H1 (cell line): Measurements from ENCODE around the gene PDF. TPM values are rescaled to one million over a fixed set of nuclear protein-coding genes. Genes with fewer than 3 reads are reported as not detected.

Experiments
- CTCF ChIA-PET: fragments of 300-600 bp; sonication (Branson Sonifier 250); formaldehyde crosslinking; loops from one replicate; lab custom pipeline; 2021; ENCODE audit not compliant: partially characterized antibody; lab: Charles Lee
- POLR2A ChIA-PET: fragments of 300-600 bp; sonication (Branson Sonifier 250); formaldehyde crosslinking; loops from one replicate; lab custom pipeline; 2021; ENCODE audit warnings: inconsistent platforms; ENCODE audit not compliant: partially characterized antibody; lab: Charles Lee
- DNase-seq, 2 experiments: peaks; one replicate each; pipeline versions ENCODE4 v3.0.0 to v3.0.0-alpha.2; 2010 to 2022; ENCODE audit warnings: low spot score in 2 of 2, low read depth in 1 of 2, mixed read lengths in 1 of 2
- FAIRE-seq: peaks from 2 replicates; lab custom pipeline; 2011; peaks lifted over from hg19 to GRCh38; lab: Jason Lieb, UNC
- H2AFZ ChIP-seq: 2 replicates; pipeline ENCODE4 v1.8.1; 2012; ENCODE audit warnings: low read length, inconsistent platforms
- H2AK5ac ChIP-seq: 2 replicates; pipeline ENCODE4 v1.6.1; 2013; ENCODE audit warnings: low read depth, low read length
- H2BK120ac ChIP-seq: replicated peaks from 2 replicates; pipeline ENCODE3; 2013; ENCODE audit warnings: low read depth, low read length, inconsistent platforms
- H2BK12ac ChIP-seq: 2 replicates; pipeline ENCODE4 v1.6.1; 2013; ENCODE audit warnings: low read depth, low read length
- H2BK15ac ChIP-seq: 2 replicates; pipeline ENCODE4 v1.6.1; 2013; ENCODE audit warnings: low read length
- H2BK20ac ChIP-seq: 2 replicates; pipeline ENCODE4 v1.6.1; 2013; ENCODE audit warnings: low read length
- H2BK5ac ChIP-seq: 2 replicates; pipeline ENCODE4 v1.6.1; 2013; ENCODE audit warnings: low read depth, low read length
- H3K14ac ChIP-seq: 2 replicates; pipeline ENCODE4 v1.6.1; 2013; ENCODE audit warnings: inconsistent platforms; ENCODE audit not compliant: insufficient read length
- H3K18ac ChIP-seq: 2 replicates; pipeline ENCODE4 v1.6.1; 2013; ENCODE audit warnings: low read length; ENCODE audit errors: extremely low read depth
- H3K23ac ChIP-seq: 2 replicates; pipeline ENCODE4 v1.6.1; 2013; ENCODE audit warnings: inconsistent platforms; ENCODE audit not compliant: insufficient read length
- H3K23me2 ChIP-seq: 2 replicates; pipeline ENCODE4 v1.6.1; 2013; ENCODE audit warnings: low read depth, low read length
- H3K27ac ChIP-seq: 2 replicates; pipeline ENCODE4 v1.6.1; 2011; ENCODE audit warnings: low read depth, low read length, inconsistent platforms
- H3K27me3 ChIP-seq, 4 experiments: replicated peaks in 1 of 4; 1 replicate in 1 of 4; 2 replicates in 3 of 4; pipeline versions ENCODE4 v1.6.1 to v1.8.1; 2011 to 2013; ENCODE audit warnings: low read length in 3 of 4, mild to moderate bottlenecking in 3 of 4, inconsistent platforms in 2 of 4, mixed read lengths in 2 of 4, moderate library complexity in 1 of 4; ENCODE audit not compliant: control insufficient read depth in 3 of 4, insufficient read depth in 3 of 4; ENCODE audit errors: extremely low read depth in 1 of 4
- H3K36me3 ChIP-seq, 4 experiments: 2 replicates each; pipeline versions ENCODE4 v1.6.1 to v1.8.1; 2011 to 2013; ENCODE audit warnings: mild to moderate bottlenecking in 4 of 4, low read length in 3 of 4, moderate library complexity in 2 of 4, control low read depth in 1 of 4, inconsistent platforms in 1 of 4; ENCODE audit not compliant: insufficient read depth in 4 of 4, control insufficient read depth in 2 of 4
- H3K4ac ChIP-seq: replicated peaks from 2 replicates; pipeline ENCODE3; 2013; ENCODE audit warnings: low read length, low read depth, mixed read lengths, inconsistent platforms; ENCODE audit not compliant: insufficient read length
- H3K4me1 ChIP-seq, 4 experiments: replicated peaks in 1 of 4; 1 replicate in 1 of 4; 2 replicates in 3 of 4; pipeline versions ENCODE4 v1.6.1 to v1.8.1; 2011 to 2013; ENCODE audit warnings: low read length in 3 of 4, inconsistent platforms in 2 of 4, mixed read lengths in 1 of 4; ENCODE audit not compliant: insufficient read depth in 4 of 4, control insufficient read depth in 3 of 4
- H3K4me2 ChIP-seq, 2 experiments: 2 replicates each; pipeline versions ENCODE4 v1.6.1 to v1.8.1; 2011 to 2013; ENCODE audit warnings: low read depth in 2 of 2, low read length in 2 of 2, control low read depth in 1 of 2, inconsistent platforms in 1 of 2, mild to moderate bottlenecking in 1 of 2; ENCODE audit not compliant: insufficient read depth in 1 of 2
- H3K4me3 ChIP-seq, 4 experiments: fragments of 200-600, 300-600 bp in 1 of 4; sonication (generic), shearing (Covaris generic), sonication (Bioruptor Twin) in 1 of 4; 2 replicates each; pipeline versions ENCODE4 v1.5.1 to v1.8.1; 2011 to 2016; ENCODE audit warnings: low read length in 4 of 4, low read depth in 3 of 4, control low read depth in 2 of 4, inconsistent platforms in 2 of 4, mild to moderate bottlenecking in 2 of 4, mixed read lengths in 1 of 4, moderate library complexity in 1 of 4; ENCODE audit not compliant: insufficient read depth in 2 of 4; ENCODE audit errors: extremely low read depth in 1 of 4
- H3K56ac ChIP-seq: replicated peaks from 2 replicates; pipeline ENCODE3; 2013; ENCODE audit warnings: low read depth, mild to moderate bottlenecking, mixed read lengths, low read length, inconsistent platforms; ENCODE audit not compliant: insufficient read length
- H3K79me1 ChIP-seq: 2 replicates; pipeline ENCODE4 v1.6.1; 2013; ENCODE audit warnings: low read depth, low read length, control low read depth
- H3K79me2 ChIP-seq, 2 experiments: 2 replicates each; pipeline versions ENCODE4 v1.6.1 to v1.8.1; 2012 to 2013; ENCODE audit warnings: low read length in 2 of 2, mild to moderate bottlenecking in 2 of 2, inconsistent platforms in 1 of 2; ENCODE audit not compliant: insufficient read depth in 2 of 2, control insufficient read depth in 1 of 2
- H3K9ac ChIP-seq, 4 experiments: replicated peaks in 1 of 4; 1 replicate in 1 of 4; 2 replicates in 3 of 4; pipeline versions ENCODE4 v1.6.1 to v1.8.1; 2011 to 2013; ENCODE audit warnings: low read depth in 3 of 4, low read length in 3 of 4, control low read depth in 2 of 4, mild to moderate bottlenecking in 2 of 4, moderate library complexity in 2 of 4, inconsistent platforms in 1 of 4; ENCODE audit errors: extremely low read depth in 1 of 4
- H3K9me3 ChIP-seq, 2 experiments: 2 replicates each; pipeline versions ENCODE4 v1.6.1 to v1.8.1; 2012 to 2013; ENCODE audit warnings: mild to moderate bottlenecking in 2 of 2, moderate library complexity in 2 of 2, control low read depth in 1 of 2, inconsistent platforms in 1 of 2, low read depth in 1 of 2, low read length in 1 of 2, mixed read lengths in 1 of 2; ENCODE audit not compliant: insufficient read depth in 2 of 2
- H4K20me1 ChIP-seq, 2 experiments: replicated peaks in 1 of 2; 2 replicates each; pipeline versions ENCODE3 to v1.8.1; 2011 to 2013; ENCODE audit warnings: inconsistent platforms in 2 of 2, low read length in 2 of 2, mild to moderate bottlenecking in 1 of 2; ENCODE audit not compliant: insufficient read depth in 2 of 2, control insufficient read depth in 1 of 2
- H4K5ac ChIP-seq: 2 replicates; pipeline ENCODE4 v1.6.1; 2013; ENCODE audit warnings: low read length, low read depth, mixed read lengths, inconsistent platforms; ENCODE audit not compliant: insufficient read length
- H4K8ac ChIP-seq: 2 replicates; pipeline ENCODE4 v1.8.0; 2013; ENCODE audit warnings: mild to moderate bottlenecking, moderate library complexity, low read length, inconsistent platforms; ENCODE audit not compliant: insufficient read depth; ENCODE audit errors: extremely low read depth
- H4K91ac ChIP-seq: replicated peaks from 2 replicates; pipeline ENCODE3; 2013; ENCODE audit warnings: low read length, mixed read lengths, inconsistent platforms; ENCODE audit not compliant: insufficient read length
- EP300 ChIP-seq, 2 experiments: IDR thresholded peaks; 1 replicate in 1 of 2; 2 replicates in 1 of 2; pipeline ENCODE4 v1.6.1; 2011 to 2012; ENCODE audit warnings: low read depth in 2 of 2, low read length in 2 of 2, mild to moderate bottlenecking in 2 of 2, borderline replicate concordance in 1 of 2, inconsistent platforms in 1 of 2, moderate library complexity in 1 of 2
- GTF2F1 ChIP-seq: IDR thresholded peaks from 2 replicates; pipeline ENCODE4 v1.6.1; 2012; ENCODE audit warnings: low read depth, low read length, improper control_type of control experiment, borderline replicate concordance
- KDM1A ChIP-seq: fragments of 200-600, 300-600 bp; sonication (generic); IDR thresholded peaks from 2 replicates; pipeline ENCODE4 v1.7.1; 2016; ENCODE audit warnings: mild to moderate bottlenecking, low read length, borderline replicate concordance
- PHF8 ChIP-seq: fragments of 200-600 bp; sonication (generic); conservative IDR thresholded peaks from 2 replicates; pipeline ENCODE4 v1.7.1; 2012; ENCODE audit warnings: low read depth, mild to moderate bottlenecking, inconsistent platforms, low read length, moderate library complexity
- WGBS, 2 experiments: shearing (Covaris generic) in 1 of 2; methylation state at CpG; one replicate each; pipeline versions ENCODE4 v1.1.6 to v1.1.7; 2013 to 2015; ENCODE audit warnings: low lambda C conversion rate in 2 of 2, mixed read lengths in 2 of 2, inconsistent platforms in 1 of 2, low coverage in 1 of 2, missing lambda C conversion rate in 1 of 2; ENCODE audit not compliant: insufficient replicate concordance in 2 of 2, insufficient coverage in 1 of 2, insufficient read length in 1 of 2; ENCODE audit errors: extremely low coverage in 1 of 2, missing lambda C conversion rate in 1 of 2; 5-methylcytosine and 5-hydroxymethylcytosine counted together
- polyA plus RNA-seq, 7 experiments: library from polyadenylated mRNA; depleted of rRNA in 3 of 7; stranded (reverse) in 5 of 7; unstranded in 2 of 7; fragments of >200 nt in 5 of 7; fragments of 200-250 nt in 2 of 7; gene quantifications; 1 replicate in 5 of 7; 2 replicates in 1 of 7; 4 replicates in 1 of 7; pipeline versions ENCODE4 v1.2.1 to v1.2.3, GENCODE V29; 2011 to 2013; ENCODE audit warnings: missing spikeins in 2 of 7, mixed read lengths in 2 of 7
- total RNA-seq: library from RNA; stranded (reverse); fragmentation: NEBNext Ultra II Directional; extraction: Animal tissue kit (Norgen Biotek cat#: 25700); gene quantifications from 2 replicates; pipeline ENCODE4 v1.2.1, GENCODE V29; 2021

PDF gene
- total and polyA plus RNA-seq, 2 of the 8 experiments (the other 6 are each of a cell fraction or from before 2014, with no cell fraction given): 17.7 to 23.9 TPM

GRCh38 chr16:69283851-69284250 lies 46.5 kb downstream of the PDF start:
- CTCF ChIA-PET: interaction anchor here (0.8 to 1.0 kb wide), 3 partner anchors 9 to 26 kb away, joined by 3 to 4 read pairs (median 3); no protein-coding TSS in a partner anchor
- H2BK5ac ChIP-seq: no peak overlapping the region
- no peak for TF ChIP-seq KDM1A
- TF ChIP-seq GTF2F1: no peak
- TF ChIP-seq PHF8: no peak
- no peak for TF ChIP-seq EP300 (IDR thresholded peaks at IDR 0.05; ENCODE audit: borderline replicate concordance in 1 of 2, low read depth in 2 of 2, low read length in 2 of 2)

More at GRCh38 chr16:69283851-69284250, 46.5 kb downstream of the PDF start:
- Histone ChIP-seq H3K4me1 (no peaks in the 10 kb centered on the region), H3K79me1 (no peaks in the 10 kb centered on the region), H2BK12ac (no peak overlapping the region), H3K9me3 (no peaks in the 10 kb centered on the region), H3K36me3 (peaks cover 0 to 3% (median 1%) of the 10 kb centered on the region in 4 experiments; a peak in 2 of 8 replicates), H3K4me3 (no peak overlapping the region), H3K4ac (no peak overlapping the region), H3K79me2 (no peaks in the 10 kb centered on the region), H3K23me2 (no peaks in the 10 kb centered on the region), H2BK15ac (no peak overlapping the region), H3K9ac (no peak overlapping the region), H2AFZ (no peak overlapping the region), H2BK20ac (no peak overlapping the region), H2AK5ac (no peak overlapping the region), H2BK120ac (no peak overlapping the region), H3K18ac (no peak overlapping the region), H4K20me1 (no peaks in the 10 kb centered on the region), H4K5ac (no peak overlapping the region), H4K91ac (no peak overlapping the region), H3K27me3 (no peaks in the 10 kb centered on the region), H3K56ac (no peak overlapping the region), H3K4me2 (no peak overlapping the region), H4K8ac (no peak overlapping the region), H3K27ac (no peak overlapping the region), H3K23ac (no peak overlapping the region), H3K14ac (no peak overlapping the region)
- FAIRE-seq: no peak
- no peak for DNase-seq
- POLR2A ChIA-PET: interaction anchor here (0.7 kb wide), 1 partner anchor 10 kb away, joined by 3 read pairs; no protein-coding TSS in a partner anchor
- 99% methylated on average over 4 of the region's 4 CpGs; no CpG with 5 or more reads in 1 of the 2 experiments for WGBS, 2 experiments
